Measurements from ENCODE around the gene NRXN2.

NRXN2 gene

GRCh38 chr11:64588701-64589100 is 134.3 kb downstream of the NRXN2 start:
- H3K9ac ChIP-seq (ENCODE audit: low read depth, low read length) = no peak overlapping the region
- H3K4me1 ChIP-seq (ENCODE audit: control insufficient read depth, insufficient read depth, low read length) = no peaks in the 10 kb centered on the region
- H3K9me3 ChIP-seq (ENCODE audit: control insufficient read depth, insufficient read depth, low read length) = no peaks in the 10 kb centered on the region
- H3K27me3 ChIP-seq (ENCODE audit: control insufficient read depth, insufficient read depth, low read length) = no peaks in the 10 kb centered on the region
- no peaks in the 10 kb centered on the region for H3K36me3 ChIP-seq (ENCODE audit: control insufficient read depth, insufficient read depth, low read length)
- H3K4me3 ChIP-seq (ENCODE audit: low read depth, low read length) = no peak overlapping the region

- Histone ChIP-seq H3K4me1 (ENCODE audit: control insufficient read depth, insufficient read depth, low read length) (no peaks in the 10 kb centered on the region), H3K9ac (ENCODE audit: low read depth, low read length) (no peak overlapping the region), H3K9me3 (ENCODE audit: control insufficient read depth, insufficient read depth, low read length) (no peaks in the 10 kb centered on the region), H3K4me3 (ENCODE audit: low read depth, low read length) (no peak overlapping the region), H3K36me3 (ENCODE audit: control insufficient read depth, insufficient read depth, low read length) (no peaks in the 10 kb centered on the region), H3K27me3 (ENCODE audit: control insufficient read depth, insufficient read depth, low read length) (no peaks in the 10 kb centered on the region)
Measured at GRCh38 chr11:64586366-64586765, 136.6 kb downstream of the NRXN2 start.

- H3K9ac ChIP-seq (ENCODE audit: low read depth, low read length) = no peak overlapping the region
- no peaks in the 10 kb centered on the region for H3K36me3 ChIP-seq (ENCODE audit: control insufficient read depth, insufficient read depth, low read length)
- H3K4me3 ChIP-seq (ENCODE audit: low read depth, low read length) = no peak overlapping the region
- H3K9me3 ChIP-seq (ENCODE audit: control insufficient read depth, insufficient read depth, low read length) = no peaks in the 10 kb centered on the region
- H3K4me1 ChIP-seq (ENCODE audit: control insufficient read depth, insufficient read depth, low read length) = no peaks in the 10 kb centered on the region
- no peaks in the 10 kb centered on the region for H3K27me3 ChIP-seq (ENCODE audit: control insufficient read depth, insufficient read depth, low read length)
Measured at GRCh38 chr11:64585150-64585549, 137.8 kb downstream of the NRXN2 start.

GRCh38 chr11:64583296-64584262 is 139.4 kb downstream of the NRXN2 start:
- Histone ChIP-seq H3K27me3 (ENCODE audit: control insufficient read depth, insufficient read depth, low read length) (no peaks in the 10 kb centered on the region), H3K4me1 (ENCODE audit: control insufficient read depth, insufficient read depth, low read length) (no peaks in the 10 kb centered on the region)

GRCh38 chr11:64582885-64583284 is 140.1 kb downstream of the NRXN2 start:
- H3K4me1 ChIP-seq (ENCODE audit: control insufficient read depth, insufficient read depth, low read length) = no peaks in the 10 kb centered on the region
- no peaks in the 10 kb centered on the region for H3K27me3 ChIP-seq (ENCODE audit: control insufficient read depth, insufficient read depth, low read length)
- no peaks in the 10 kb centered on the region for H3K36me3 ChIP-seq (ENCODE audit: control insufficient read depth, insufficient read depth, low read length)
- no peaks in the 10 kb centered on the region for H3K9me3 ChIP-seq (ENCODE audit: control insufficient read depth, insufficient read depth, low read length)
- no peak overlapping the region for H3K4me3 ChIP-seq (ENCODE audit: low read depth, low read length)
- H3K9ac ChIP-seq (ENCODE audit: low read depth, low read length) = no peak overlapping the region

More at GRCh38 chr11:64583296-64584262, 139.4 kb downstream of the NRXN2 start:
- H3K36me3 ChIP-seq (ENCODE audit: control insufficient read depth, insufficient read depth, low read length) = no peaks in the 10 kb centered on the region
- no peak overlapping the region for H3K4me3 ChIP-seq (ENCODE audit: low read depth, low read length)
- H3K9ac ChIP-seq (ENCODE audit: low read depth, low read length) = no peak overlapping the region
- H3K9me3 ChIP-seq (ENCODE audit: control insufficient read depth, insufficient read depth, low read length) = no peaks in the 10 kb centered on the region

- H3K36me3 ChIP-seq (ENCODE audit: control insufficient read depth, insufficient read depth, low read length) = no peaks in the 10 kb centered on the region
- H3K27me3 ChIP-seq (ENCODE audit: control insufficient read depth, insufficient read depth, low read length) = no peaks in the 10 kb centered on the region
- no peak overlapping the region for H3K9ac ChIP-seq (ENCODE audit: low read depth, low read length)
Measured at GRCh38 chr11:64581057-64581523, 141.9 kb downstream of the NRXN2 start.

GRCh38 chr11:64580412-64580811 is 142.6 kb downstream of the NRXN2 start:
- H3K36me3 ChIP-seq (ENCODE audit: control insufficient read depth, insufficient read depth, low read length) = no peaks in the 10 kb centered on the region

More at GRCh38 chr11:64581057-64581523, 141.9 kb downstream of the NRXN2 start:
- H3K9me3 ChIP-seq (ENCODE audit: control insufficient read depth, insufficient read depth, low read length) = no peaks in the 10 kb centered on the region
- no peaks in the 10 kb centered on the region for H3K4me1 ChIP-seq (ENCODE audit: control insufficient read depth, insufficient read depth, low read length)
- H3K4me3 ChIP-seq (ENCODE audit: low read depth, low read length) = no peak overlapping the region

GRCh38 chr11:64577202-64577601 is 145.8 kb downstream of the NRXN2 start:
- Histone ChIP-seq H3K4me3 (ENCODE audit: low read depth, low read length) (no peak overlapping the region), H3K9me3 (ENCODE audit: control insufficient read depth, insufficient read depth, low read length) (no peaks in the 10 kb centered on the region), H3K27me3 (ENCODE audit: control insufficient read depth, insufficient read depth, low read length) (no peaks in the 10 kb centered on the region), H3K9ac (ENCODE audit: low read depth, low read length) (no peak overlapping the region), H3K4me1 (ENCODE audit: control insufficient read depth, insufficient read depth, low read length) (no peaks in the 10 kb centered on the region), H3K36me3 (ENCODE audit: control insufficient read depth, insufficient read depth, low read length) (no peaks in the 10 kb centered on the region)

More at GRCh38 chr11:64580412-64580811, 142.6 kb downstream of the NRXN2 start:
- H3K9me3 ChIP-seq (ENCODE audit: control insufficient read depth, insufficient read depth, low read length) = no peaks in the 10 kb centered on the region
- no peaks in the 10 kb centered on the region for H3K4me1 ChIP-seq (ENCODE audit: control insufficient read depth, insufficient read depth, low read length)
- H3K27me3 ChIP-seq (ENCODE audit: control insufficient read depth, insufficient read depth, low read length) = no peaks in the 10 kb centered on the region
- no peak overlapping the region for H3K4me3 ChIP-seq (ENCODE audit: low read depth, low read length)
- H3K9ac ChIP-seq (ENCODE audit: low read depth, low read length) = no peak overlapping the region

- H3K9me3 ChIP-seq (ENCODE audit: control insufficient read depth, insufficient read depth, low read length) = no peaks in the 10 kb centered on the region
- no peak overlapping the region for H3K9ac ChIP-seq (ENCODE audit: low read depth, low read length)
- no peaks in the 10 kb centered on the region for H3K36me3 ChIP-seq (ENCODE audit: control insufficient read depth, insufficient read depth, low read length)
- no peak overlapping the region for H3K4me3 ChIP-seq (ENCODE audit: low read depth, low read length)
- H3K4me1 ChIP-seq (ENCODE audit: control insufficient read depth, insufficient read depth, low read length) = no peaks in the 10 kb centered on the region
- no peaks in the 10 kb centered on the region for H3K27me3 ChIP-seq (ENCODE audit: control insufficient read depth, insufficient read depth, low read length)
Measured at GRCh38 chr11:64572143-64572542, 150.9 kb downstream of the NRXN2 start.

- no peaks in the 10 kb centered on the region for H3K36me3 ChIP-seq (ENCODE audit: control insufficient read depth, insufficient read depth, low read length)
- H3K9me3 ChIP-seq (ENCODE audit: control insufficient read depth, insufficient read depth, low read length) = no peaks in the 10 kb centered on the region
- H3K27me3 ChIP-seq (ENCODE audit: control insufficient read depth, insufficient read depth, low read length) = no peaks in the 10 kb centered on the region
- H3K9ac ChIP-seq (ENCODE audit: low read depth, low read length) = no peak overlapping the region
- no peak overlapping the region for H3K4me3 ChIP-seq (ENCODE audit: low read depth, low read length)
- peaks cover 4% of the 10 kb centered on the region for H3K4me1 ChIP-seq (ENCODE audit: control insufficient read depth, insufficient read depth, low read length)
Measured at GRCh38 chr11:64571410-64572091, 151.4 kb downstream of the NRXN2 start.

GRCh38 chr11:64571050-64571409 is 152.0 kb downstream of the NRXN2 start:
- no peaks in the 10 kb centered on the region for H3K36me3 ChIP-seq (ENCODE audit: control insufficient read depth, insufficient read depth, low read length)
- H3K4me1 ChIP-seq (ENCODE audit: control insufficient read depth, insufficient read depth, low read length) = peaks cover 6% of the 10 kb centered on the region
- H3K27me3 ChIP-seq (ENCODE audit: control insufficient read depth, insufficient read depth, low read length) = no peaks in the 10 kb centered on the region
- H3K4me3 ChIP-seq (ENCODE audit: low read depth, low read length) = no peak overlapping the region
- no peaks in the 10 kb centered on the region for H3K9me3 ChIP-seq (ENCODE audit: control insufficient read depth, insufficient read depth, low read length)
- H3K9ac ChIP-seq (ENCODE audit: low read depth, low read length) = no peak overlapping the region

Measured in iPS-15b (cell line).